ENCODE data around the gene WDFY4. TPM values are rescaled to one million over a fixed set of nuclear protein-coding genes. Genes with fewer than 3 reads are reported as not detected.

Gene WDFY4
- total RNA-seq, 4 donors from 2014 or later = 4.1 to 27.9 (median 9.0) TPM

GRCh38 chr10:48671914-48672595 is 12.6 kb upstream of the WDFY4 start:
- TF ChIP-seq CTCF (IDR thresholded peaks at IDR 0.05; ENCODE audit: low read depth) = no peak

- no peak for TF ChIP-seq CTCF (IDR thresholded peaks at IDR 0.05; ENCODE audit: low read depth)
Observed at GRCh38 chr10:48672596-48673265, 11.9 kb upstream of the WDFY4 start.

- no peak for TF ChIP-seq CTCF (IDR thresholded peaks at IDR 0.05; ENCODE audit: low read depth)
Observed at GRCh38 chr10:48677625-48678024, 7.0 kb upstream of the WDFY4 start.

- no peak for TF ChIP-seq CTCF (IDR thresholded peaks at IDR 0.05; ENCODE audit: low read depth)
Observed at GRCh38 chr10:48678041-48678440, 6.6 kb upstream of the WDFY4 start.

- no peak for TF ChIP-seq CTCF (IDR thresholded peaks at IDR 0.05; ENCODE audit: low read depth)
Observed at GRCh38 chr10:48681740-48682139, 2.9 kb upstream of the WDFY4 start.

- no peak for TF ChIP-seq CTCF (IDR thresholded peaks at IDR 0.05; ENCODE audit: low read depth)
Observed at GRCh38 chr10:48682265-48682664, 2.4 kb upstream of the WDFY4 start.

GRCh38 chr10:48683424-48683823 is 1.2 kb upstream of the WDFY4 start:
- TF ChIP-seq CTCF (IDR thresholded peaks at IDR 0.05; ENCODE audit: low read depth) = no peak
